Hepatocyte (in vitro differentiated cells): ENCODE results near the gene NCOR2. TPM values are rescaled to one million over a fixed set of nuclear protein-coding genes. Genes with fewer than 3 reads are reported as not detected.

Source experiments
- DNase-seq: peaks from one replicate; pipeline ENCODE4 v3.0.0-alpha.2; 2016; ENCODE audit warnings: low spot score
- H2AFZ ChIP-seq: fragments of 200-600 bp; sonication (generic); 2 replicates; pipeline ENCODE4 v1.6.0; 2016; ENCODE audit warnings: antibody characterized with exemption, mild to moderate bottlenecking
- H3K27ac ChIP-seq: fragments of 200-600 bp; sonication (generic); 2 replicates; pipeline ENCODE4 v1.5.1; 2016; ENCODE audit warnings: mild to moderate bottlenecking
- H3K27me3 ChIP-seq: fragments of 200-600 bp; sonication (generic); 2 replicates; pipeline ENCODE4 v1.6.1; 2016
- H3K36me3 ChIP-seq: fragments of 200-600 bp; sonication (generic); replicated peaks from 2 replicates; pipeline ENCODE4 v1.5.1; 2016; ENCODE audit warnings: low read depth; ENCODE audit not compliant: insufficient read depth
- H3K4me1 ChIP-seq: fragments of 200-600 bp; sonication (generic); 2 replicates; pipeline ENCODE4 v1.5.1; 2016; ENCODE audit warnings: mild to moderate bottlenecking, moderate library complexity; ENCODE audit not compliant: insufficient read depth
- H3K4me2 ChIP-seq: fragments of 200-600 bp; sonication (generic); 2 replicates; pipeline ENCODE4 v1.6.0; 2016
- H3K4me3 ChIP-seq: fragments of 200-600 bp; sonication (generic); 2 replicates; pipeline ENCODE4 v1.5.1; 2016; ENCODE audit warnings: mild to moderate bottlenecking
- H3K79me2 ChIP-seq: fragments of 200-600 bp; sonication (generic); 2 replicates; pipeline ENCODE4 v1.6.0; 2017; ENCODE audit warnings: mild to moderate bottlenecking
- H3K9me2 ChIP-seq: fragments of 200-600 bp; sonication (generic); replicated peaks from 2 replicates; pipeline ENCODE4 v1.6.0; 2017; ENCODE audit warnings: mild to moderate bottlenecking; ENCODE audit not compliant: insufficient read depth
- H3K9me3 ChIP-seq: fragments of 200-600 bp; sonication (generic); 2 replicates; pipeline ENCODE4 v1.5.1; 2016; ENCODE audit warnings: low read depth, mild to moderate bottlenecking
- H4K20me1 ChIP-seq: fragments of 200-600 bp; sonication (generic); 2 replicates; pipeline ENCODE4 v1.6.0; 2016; ENCODE audit warnings: mild to moderate bottlenecking; ENCODE audit not compliant: insufficient read depth, poor library complexity, severe bottlenecking
- CTCF ChIP-seq: fragments of 200-600 bp; sonication (generic); IDR thresholded peaks from 2 replicates; pipeline ENCODE4 v1.5.1; 2016; ENCODE audit warnings: antibody characterized with exemption, mild to moderate bottlenecking; ENCODE audit not compliant: poor library complexity
- EZH2 ChIP-seq: fragments of 200-600 bp; sonication (generic); IDR thresholded peaks from 2 replicates; pipeline ENCODE4 v1.6.1; 2016; ENCODE audit warnings: antibody characterized with exemption, mild to moderate bottlenecking, borderline replicate concordance
- EZH2phosphoT487 ChIP-seq: fragments of 200-600 bp; sonication (generic); IDR thresholded peaks from one replicate; pipeline ENCODE4 v1.6.1; 2018; ENCODE audit warnings: antibody characterized with exemption, mild to moderate bottlenecking, low read depth, moderate library complexity; ENCODE audit not compliant: unreplicated experiment, severe bottlenecking
- WGBS: methylation state at CpG from one replicate; pipeline ENCODE4 v1.1.6; 2016; ENCODE audit warnings: low lambda C conversion rate; ENCODE audit errors: missing lambda C conversion rate; 5-methylcytosine and 5-hydroxymethylcytosine counted together
- polyA plus RNA-seq: library from polyadenylated mRNA; unstranded; fragments of >200 nt; fragmentation: Nextera tagmentation; extraction: Ambion mirVana; gene quantifications from 2 replicates; pipeline ENCODE4 v1.2.1, GENCODE V29; 2016
- total RNA-seq: library from RNA; depleted of rRNA; stranded (reverse); fragments of >200 nt; gene quantifications from 2 replicates; pipeline ENCODE4 v1.2.3, GENCODE V29; 2014

Gene NCOR2
- total and polyA plus RNA-seq, 2 experiments from 2014 or later, result 40.3 to 121 TPM

- Histone ChIP-seq H3K4me2 (no peak overlapping the region), H3K9me3 (no peaks in the 10 kb centered on the region), H3K27ac (no peak overlapping the region), H3K79me2 (peaks cover 87% of the 10 kb centered on the region), H3K4me1 (peaks cover 40% of the 10 kb centered on the region), H3K36me3 (no peaks in the 10 kb centered on the region), H3K27me3 (no peaks in the 10 kb centered on the region), H3K9me2 (no peaks in the 10 kb centered on the region), H3K4me3 (no peak overlapping the region), H4K20me1 (peaks cover 80% of the 10 kb centered on the region), H2AFZ (no peak overlapping the region)
- TF ChIP-seq CTCF (no peak), EZH2 (no peak), EZH2phosphoT487 (no peak)
- DNase-seq, result no peak
- WGBS, result 90% methylated on average over 9 of the region's 9 CpGs
Observed at GRCh38 chr12:124536641-124537040, 30.8 kb downstream of the NCOR2 start.

- peaks cover 98% of the 10 kb centered on the region for H3K79me2 ChIP-seq
- H3K9me3 ChIP-seq, result no peaks in the 10 kb centered on the region
- WGBS, result 82% methylated on average over 24 of the region's 24 CpGs
- H3K9me2 ChIP-seq, result no peaks in the 10 kb centered on the region
- H3K27ac ChIP-seq, result no peak overlapping the region
- no peak for TF ChIP-seq EZH2
- no peak for TF ChIP-seq CTCF
- no peak for TF ChIP-seq EZH2phosphoT487
- H3K4me1 ChIP-seq, result peaks cover 44% of the 10 kb centered on the region
- no peaks in the 10 kb centered on the region for H3K36me3 ChIP-seq
- no peak for DNase-seq
- H3K27me3 ChIP-seq, result no peaks in the 10 kb centered on the region
- H4K20me1 ChIP-seq, result peaks cover 75% of the 10 kb centered on the region
- H2AFZ ChIP-seq, result no peak overlapping the region
- no peak overlapping the region for H3K4me3 ChIP-seq
- H3K4me2 ChIP-seq, result no peak overlapping the region
Observed at GRCh38 chr12:124534776-124535740, 32.4 kb downstream of the NCOR2 start.

GRCh38 chr12:124533456-124533855 lies 34.0 kb downstream of the NCOR2 start:
- Histone ChIP-seq H2AFZ (no peak overlapping the region), H3K9me2 (no peaks in the 10 kb centered on the region), H3K4me1 (peaks cover 36% of the 10 kb centered on the region), H3K79me2 (peaks cover 98% of the 10 kb centered on the region), H4K20me1 (peaks cover 66% of the 10 kb centered on the region), H3K27ac (no peak overlapping the region), H3K9me3 (no peaks in the 10 kb centered on the region), H3K27me3 (no peaks in the 10 kb centered on the region), H3K36me3 (no peaks in the 10 kb centered on the region), H3K4me3 (no peak overlapping the region), H3K4me2 (peak overlapping the region; percentile 20)
- TF ChIP-seq EZH2, result no peak
- no peak for TF ChIP-seq CTCF
- TF ChIP-seq EZH2phosphoT487, result no peak
- DNase-seq, result no peak
- 93% methylated on average over 13 of the region's 13 CpGs for WGBS
